ENCODE results near the gene RAB30.

RAB30 gene

GRCh38 chr11:83007909-83008580 lies 63.7 kb downstream of the RAB30 start (continued):
- no peak for TF ChIP-seq ZNF221 (tag by site-specific recombination; IDR thresholded peaks at IDR 0.05; ENCODE audit: borderline replicate concordance)
- no peak for TF ChIP-seq ZNF155 (tag by site-specific recombination; IDR thresholded peaks at IDR 0.05)
- TF ChIP-seq ZSCAN5A (tag by site-specific recombination; IDR thresholded peaks at IDR 0.05): no peak
- TF ChIP-seq HIC1 (tag by site-specific recombination; IDR thresholded peaks at IDR 0.05): no peak
- TF ChIP-seq ZBTB1 (tag by site-specific recombination; IDR thresholded peaks at IDR 0.05): no peak
- TF ChIP-seq ZFP3 (tag by site-specific recombination; IDR thresholded peaks at IDR 0.05; ENCODE audit: low read depth): no peak
- peak; percentile 41; the same call in 1 of the 2 replicates for TF ChIP-seq ELK4 (IDR thresholded peaks at IDR 0.05; ENCODE audit: borderline replicate concordance, low read depth, low read length)
- no peak for TF ChIP-seq ZNF391 (tag by site-specific recombination; IDR thresholded peaks at IDR 0.05; ENCODE audit: borderline replicate concordance, low read depth)
- TF ChIP-seq ZNF366 (tag by site-specific recombination; conservative IDR thresholded peaks at IDR 0.05): no peak
- no peak for TF ChIP-seq ZNF16 (tag by site-specific recombination; IDR thresholded peaks at IDR 0.05; ENCODE audit: low read depth)
- no peak for TF ChIP-seq ZFP41 (tag by site-specific recombination; IDR thresholded peaks at IDR 0.05; ENCODE audit: borderline replicate concordance)
- peak; percentile 85 for TF ChIP-seq TRIM28 (IDR thresholded peaks at IDR 0.05; ENCODE audit: borderline replicate concordance, low read length)
- TF ChIP-seq ZNF416 (tag by site-specific recombination; IDR thresholded peaks at IDR 0.05): no peak
- TF ChIP-seq ZBTB21 (tag by site-specific recombination; IDR thresholded peaks at IDR 0.05): no peak
- peak; percentile 45; the same call in 1 of the 2 replicates for TF ChIP-seq ZNF10 (tag by site-specific recombination; IDR thresholded peaks at IDR 0.05)
- TF ChIP-seq REPIN1 (tag by site-specific recombination; IDR thresholded peaks at IDR 0.05; ENCODE audit: low read depth): no peak
- TF ChIP-seq ZNF239 (tag by site-specific recombination; IDR thresholded peaks at IDR 0.05): no peak
- no peak for TF ChIP-seq PRDM6 (tag by site-specific recombination; IDR thresholded peaks at IDR 0.05)
- TF ChIP-seq SP7 (tag by site-specific recombination; IDR thresholded peaks at IDR 0.05): no peak
- TF ChIP-seq ZNF473 (tag by site-specific recombination; IDR thresholded peaks at IDR 0.05): no peak
- TF ChIP-seq ZBTB48 (tag by site-specific recombination; IDR thresholded peaks at IDR 0.05): peak; percentile 82; the same call in 1 of the 2 replicates
- no peak for TF ChIP-seq ZNF335 (tag by site-specific recombination; conservative IDR thresholded peaks at IDR 0.05)
- no peak for TF ChIP-seq ZNF555 (tag by site-specific recombination; conservative IDR thresholded peaks at IDR 0.05)
